H9 (cell line): ENCODE results near the gene PSMG2. TPM values are rescaled to one million over a fixed set of nuclear protein-coding genes. Genes with fewer than 3 reads are reported as not detected.

Experiments
- DNase-seq: peaks from one replicate; pipeline ENCODE4 v3.0.0-alpha.2; 2017
- H2AFZ ChIP-seq: one replicate; pipeline ENCODE4 v1.6.1; 2013; ENCODE audit warnings: mild to moderate bottlenecking, low read length, control low read depth, moderate library complexity
- H2AK5ac ChIP-seq: 2 replicates; pipeline ENCODE4 v1.6.1; 2013; ENCODE audit warnings: low read length, control low read depth, mixed read lengths; ENCODE audit not compliant: insufficient read length
- H2BK120ac ChIP-seq: one replicate; pipeline ENCODE4 v1.6.1; 2013; ENCODE audit warnings: low read depth, mild to moderate bottlenecking, low read length, control low read depth, inconsistent platforms; ENCODE audit not compliant: poor library complexity, severe bottlenecking
- H2BK12ac ChIP-seq: 2 replicates; pipeline ENCODE4 v1.6.1; 2013; ENCODE audit warnings: low read length, control low read depth, mixed read lengths, low read depth; ENCODE audit not compliant: insufficient read length
- H2BK15ac ChIP-seq: 2 replicates; pipeline ENCODE4 v1.6.1; 2013; ENCODE audit warnings: low read depth, low read length, control low read depth
- H2BK20ac ChIP-seq: one replicate; pipeline ENCODE4 v1.6.1; 2013; ENCODE audit warnings: low read depth, mild to moderate bottlenecking, low read length, control low read depth, inconsistent platforms; ENCODE audit not compliant: poor library complexity, severe bottlenecking
- H2BK5ac ChIP-seq: 2 replicates; pipeline ENCODE4 v1.6.1; 2013; ENCODE audit warnings: low read length, control low read depth, mixed read lengths; ENCODE audit not compliant: insufficient read length
- H3K14ac ChIP-seq: 2 replicates; pipeline ENCODE4 v1.6.1; 2013; ENCODE audit warnings: low read length, control low read depth; ENCODE audit not compliant: insufficient read depth
- H3K18ac ChIP-seq: 2 replicates; pipeline ENCODE4 v1.6.1; 2013; ENCODE audit warnings: low read depth, mild to moderate bottlenecking, mixed read lengths, low read length, control low read depth; ENCODE audit not compliant: insufficient read length
- H3K23ac ChIP-seq: 2 replicates; pipeline ENCODE4 v1.6.1; 2013; ENCODE audit warnings: low read length, control low read depth, mixed read lengths, low read depth; ENCODE audit not compliant: insufficient read length
- H3K23me2 ChIP-seq: 2 replicates; pipeline ENCODE4 v1.6.1; 2013; ENCODE audit warnings: low read depth, mild to moderate bottlenecking, mixed read lengths, low read length, control low read depth; ENCODE audit not compliant: insufficient read length, poor library complexity, severe bottlenecking
- H3K27ac ChIP-seq: 2 replicates; pipeline ENCODE4 v1.5.1; 2013; ENCODE audit warnings: low read length, control low read depth, mixed read lengths, low read depth; ENCODE audit not compliant: insufficient read length
- H3K27me3 ChIP-seq: 2 replicates; pipeline ENCODE4 v1.6.1; 2013; ENCODE audit warnings: low read length, control low read depth, inconsistent platforms; ENCODE audit not compliant: insufficient read depth
- H3K4ac ChIP-seq: 2 replicates; pipeline ENCODE4 v1.6.1; 2013; ENCODE audit warnings: low read depth, mild to moderate bottlenecking, control low read depth, inconsistent platforms, low read length, moderate library complexity
- H3K4me1 ChIP-seq: 2 replicates; pipeline ENCODE4 v1.6.1; 2013; ENCODE audit warnings: low read length, control low read depth, inconsistent platforms; ENCODE audit not compliant: insufficient read depth
- H3K4me2 ChIP-seq: 2 replicates; pipeline ENCODE4 v1.6.1; 2013; ENCODE audit warnings: low read length, control low read depth, mixed read lengths; ENCODE audit not compliant: insufficient read length, insufficient read depth
- H3K56ac ChIP-seq: 2 replicates; pipeline ENCODE4 v1.6.1; 2013; ENCODE audit warnings: low read depth, mild to moderate bottlenecking, mixed read lengths, low read length, control low read depth; ENCODE audit not compliant: insufficient read length
- H3K79me1 ChIP-seq: 2 replicates; pipeline ENCODE4 v1.6.1; 2013; ENCODE audit warnings: low read depth, mild to moderate bottlenecking, moderate library complexity, low read length, control low read depth, inconsistent platforms; ENCODE audit not compliant: insufficient read depth, poor library complexity, severe bottlenecking
- H3K79me2 ChIP-seq: 2 replicates; pipeline ENCODE4 v1.6.1; 2013; ENCODE audit warnings: low read length, control low read depth, inconsistent platforms; ENCODE audit not compliant: insufficient read depth
- H3K9ac ChIP-seq: 2 replicates; pipeline ENCODE4 v1.6.1; 2013; ENCODE audit warnings: low read length, control low read depth, mixed read lengths; ENCODE audit not compliant: insufficient read length; ENCODE audit errors: extremely low read depth
- H3K9me3 ChIP-seq: one replicate; pipeline ENCODE4 v1.6.1; 2013; ENCODE audit warnings: low read depth, low read length, inconsistent platforms; ENCODE audit not compliant: control insufficient read depth
- H3T11ph ChIP-seq: one replicate; pipeline ENCODE4 v1.6.1; 2013; ENCODE audit warnings: mild to moderate bottlenecking, low read length, control low read depth, inconsistent platforms
- H4K20me1 ChIP-seq: one replicate; pipeline ENCODE4 v1.6.1; 2013; ENCODE audit not compliant: control insufficient read depth, insufficient read length, insufficient read depth
- H4K5ac ChIP-seq: 2 replicates; pipeline ENCODE4 v1.6.1; 2013; ENCODE audit warnings: low read depth, mild to moderate bottlenecking, mixed read lengths, low read length, control low read depth; ENCODE audit not compliant: insufficient read length
- H4K8ac ChIP-seq: replicated peaks from 2 replicates; pipeline ENCODE4 v1.6.1; 2013; ENCODE audit warnings: low read length, control low read depth, mixed read lengths, low read depth; ENCODE audit not compliant: insufficient read length
- H4K91ac ChIP-seq: 2 replicates; pipeline ENCODE4 v1.6.1; 2013; ENCODE audit warnings: low read depth, mild to moderate bottlenecking, moderate library complexity, mixed read lengths, low read length, control low read depth; ENCODE audit not compliant: insufficient read length
- H3K27ac Mint-ChIP-seq, 3 experiments: 2 replicates in 2 of 3; 3 replicates in 1 of 3; pipeline ENCODE4 v1.8.0; 2020 to 2021; ENCODE audit warnings: mixed read lengths in 3 of 3, mild to moderate bottlenecking in 1 of 3, moderate library complexity in 1 of 3
- H3K27me3 Mint-ChIP-seq: 2 replicates; pipeline ENCODE4 v1.8.0; 2021; ENCODE audit warnings: low read depth, mild to moderate bottlenecking, moderate library complexity, mixed read lengths
- H3K36me3 Mint-ChIP-seq, 3 experiments: 2 replicates in 2 of 3; 3 replicates in 1 of 3; pipeline ENCODE4 v1.8.0; 2020 to 2021; ENCODE audit warnings: low read depth in 3 of 3, mixed read lengths in 3 of 3; ENCODE audit not compliant: insufficient read depth in 1 of 3
- H3K4me1 Mint-ChIP-seq, 2 experiments: 2 replicates each; pipeline ENCODE4 v1.8.0; 2020; ENCODE audit warnings: mixed read lengths in 2 of 2
- H3K4me3 Mint-ChIP-seq, 2 experiments: 2 replicates in 1 of 2; 3 replicates in 1 of 2; pipeline ENCODE4 v1.8.0; 2020 to 2021; ENCODE audit warnings: mild to moderate bottlenecking in 2 of 2, mixed read lengths in 2 of 2, moderate library complexity in 1 of 2
- H3K9me3 Mint-ChIP-seq, 2 experiments: 2 replicates in 1 of 2; 3 replicates in 1 of 2; pipeline ENCODE4 v1.8.0; 2020; ENCODE audit warnings: mild to moderate bottlenecking in 2 of 2, mixed read lengths in 2 of 2, moderate library complexity in 1 of 2
- CTCF ChIP-seq: fragments of 200-600 bp; sonication (generic); conservative IDR thresholded peaks from 3 replicates; pipeline ENCODE4 v1.8.0; 2021; ENCODE audit warnings: antibody characterized with exemption, mild to moderate bottlenecking
- WGBS: extraction: QIAGEN DNeasy Blood & Tissue Kit; methylation state at CpG from one replicate; pipeline ENCODE4 v1.1.7; 2013; ENCODE audit warnings: missing lambda C conversion rate, low lambda C conversion rate, mixed read lengths; ENCODE audit not compliant: insufficient read length; ENCODE audit errors: extremely low coverage; 5-methylcytosine and 5-hydroxymethylcytosine counted together
- total RNA-seq: library from RNA; stranded (reverse); gene quantifications from 2 replicates; pipeline ENCODE4 v1.2.1, GENCODE V29; 2021

PSMG2 gene
- total RNA-seq, 1 experiment from 2014 or later, result 72.2 TPM

- H4K91ac ChIP-seq, result no peak overlapping the region
- no peak overlapping the region for H4K8ac ChIP-seq
- no peaks in the 10 kb centered on the region for H3K79me1 ChIP-seq
- no peak overlapping the region for H2BK20ac ChIP-seq
- no peak overlapping the region for H2AK5ac ChIP-seq
- no peak overlapping the region for H4K5ac ChIP-seq
- H2BK5ac ChIP-seq, result no peak overlapping the region
- no peaks in the 10 kb centered on the region for H3K4me1 Mint-ChIP-seq
- H2AFZ ChIP-seq, result no peak overlapping the region
- no peak overlapping the region for H3K27ac ChIP-seq
- TF ChIP-seq CTCF, result no peak
- no peaks in the 10 kb centered on the region for H3K27me3 ChIP-seq
- H3K36me3 Mint-ChIP-seq, result no peaks in the 10 kb centered on the region
- no peak overlapping the region for H3K4me3 Mint-ChIP-seq
- no peaks in the 10 kb centered on the region for H4K20me1 ChIP-seq
- H3K18ac ChIP-seq, result no peak overlapping the region
- H3K4ac ChIP-seq, result no peak overlapping the region
- no CpG with 5 or more reads among the region's 18 CpGs for WGBS
- H3K9me3 ChIP-seq, result no peaks in the 10 kb centered on the region
- DNase-seq, result no peak
- H3K27me3 Mint-ChIP-seq, result no peaks in the 10 kb centered on the region
- H3K79me2 ChIP-seq, result no peaks in the 10 kb centered on the region
- H2BK15ac ChIP-seq, result no peak overlapping the region
- no peak overlapping the region for H2BK12ac ChIP-seq
- no peaks in the 10 kb centered on the region for H3K23me2 ChIP-seq
- no peak overlapping the region for H2BK120ac ChIP-seq
- H3K23ac ChIP-seq, result no peak overlapping the region
- no peak overlapping the region for H3K14ac ChIP-seq
- no peak overlapping the region for H3K9ac ChIP-seq
- H3T11ph ChIP-seq, result no peak overlapping the region
- no peaks in the 10 kb centered on the region for H3K9me3 Mint-ChIP-seq
- no peak overlapping the region for H3K4me2 ChIP-seq
- no peaks in the 10 kb centered on the region for H3K4me1 ChIP-seq
- no peak overlapping the region for H3K27ac Mint-ChIP-seq
- no peak overlapping the region for H3K56ac ChIP-seq
These were observed 48.1 kb downstream of the PSMG2 start for GRCh38 chr18:12750715-12751502.
